K562 (cell line): ENCODE measurements around the gene RBM20. TPM values are rescaled to one million over a fixed set of nuclear protein-coding genes. Genes with fewer than 3 reads are reported as not detected.

Experiments
- ERF ChIP-seq: fragments of 450-650 bp; formaldehyde crosslinking; IDR thresholded peaks from 2 replicates; pipeline ENCODE4 v1.4.0; 2020; ENCODE audit warnings: mild to moderate bottlenecking, mixed read lengths
- FOXA3 ChIP-seq, 2 experiments: fragments of 450-650 bp in 1 of 2; sonication (generic) in 1 of 2; formaldehyde crosslinking; IDR thresholded peaks in 1 of 2; conservative IDR thresholded peaks in 1 of 2; 2 replicates each; pipeline versions ENCODE4 v1.4.0 to v1.8.0; 2020 to 2022; ENCODE audit warnings: mild to moderate bottlenecking in 2 of 2, missing genetic modification reagents in 1 of 2
- GABPB2 ChIP-seq: fragments of 250-450 bp; sonication (Bioruptor Pico); conservative IDR thresholded peaks from 2 replicates; pipeline ENCODE4 v1.5.1; 2021; ENCODE audit warnings: mild to moderate bottlenecking
- KDM5B ChIP-seq: fragments of 200-600 bp; sonication (generic); IDR thresholded peaks from 2 replicates; pipeline ENCODE4 v1.6.1; 2012; ENCODE audit warnings: low read depth, mild to moderate bottlenecking, moderate library complexity, low read length, control low read depth, inconsistent platforms; ENCODE audit not compliant: insufficient replicate concordance
- NR2F6 ChIP-seq: fragments of 450-650 bp; formaldehyde crosslinking; IDR thresholded peaks from 2 replicates; pipeline ENCODE4 v1.4.0; 2020; ENCODE audit warnings: mild to moderate bottlenecking
- PCBP2 ChIP-seq: fragments of 200-400 bp; formaldehyde crosslinking; IDR thresholded peaks from 2 replicates; pipeline ENCODE4 v1.6.1; 2018; ENCODE audit warnings: low read length, low read depth, mild to moderate bottlenecking, moderate library complexity; ENCODE audit not compliant: poor library complexity, severe bottlenecking
- POLR3A ChIP-seq: IDR thresholded peaks from 2 replicates; pipeline ENCODE4 v1.6.1; 2011; ENCODE audit warnings: borderline replicate concordance, mild to moderate bottlenecking, moderate library complexity; ENCODE audit not compliant: insufficient read length, insufficient read depth; ENCODE audit errors: extremely low read depth
- SIN3A ChIP-seq, 2 experiments: fragments of 150-350 bp in 1 of 2; IDR thresholded peaks; 2 replicates each; pipeline ENCODE4 v1.6.1; 2011 to 2016; ENCODE audit warnings: borderline replicate concordance in 2 of 2, low read depth in 2 of 2, low read length in 2 of 2, mild to moderate bottlenecking in 2 of 2, moderate library complexity in 2 of 2; ENCODE audit not compliant: control insufficient read depth in 1 of 2
- TCFL5 ChIP-seq: fragments of 250-450 bp; sonication (Bioruptor Pico); conservative IDR thresholded peaks from 2 replicates; pipeline ENCODE4 v1.6.1; 2021; ENCODE audit warnings: mild to moderate bottlenecking, moderate library complexity, matching md5 sums
- ZKSCAN3 ChIP-seq: fragments of 250-450 bp; sonication (Bioruptor Pico); IDR thresholded peaks from 2 replicates; pipeline ENCODE4 v1.4.0; 2020
- ZNF354B ChIP-seq: fragments of 250-450 bp; sonication (Bioruptor Pico); IDR thresholded peaks from 2 replicates; pipeline ENCODE4 v1.4.0; 2020
- polyA plus RNA-seq, 8 experiments: library from polyadenylated mRNA; depleted of rRNA in 4 of 8; stranded (reverse) in 5 of 8; unstranded in 3 of 8; fragments of >200 nt; fragmentation: Nextera tagmentation in 2 of 8; fragmentation: Illumina TruSeq in 1 of 8; extraction: Ambion mirVana in 2 of 8; extraction: Trizol in 1 of 8; gene quantifications; 2 replicates each; pipeline versions ENCODE4 v1.2.1 to v1.2.3, GENCODE V29; 2011 to 2014; ENCODE audit warnings: inconsistent platforms in 1 of 8, missing spikeins in 1 of 8
- total RNA-seq, 7 experiments: library from RNA; depleted of rRNA in 6 of 7; stranded (reverse); fragments of >200 nt in 6 of 7; fragmentation: Illumina TruSeq in 2 of 7; extraction: Trizol in 2 of 7; gene quantifications; 2 replicates each; pipeline versions ENCODE4 v1.2.1 to v1.2.3, GENCODE V29; 2011 to 2021; ENCODE audit warnings: low replicate concordance in 1 of 7
- TF ChIP-seq, protein P1 (sequence below): IDR thresholded peaks from 2 replicates; pipeline ENCODE4 v1.6.1; 2016; ENCODE audit warnings: missing genetic modification characterization, missing compliant biosample characterization
- TF ChIP-seq, protein P2 (sequence below): fragments of 250-450 bp; sonication (Bioruptor Pico); IDR thresholded peaks from 2 replicates; pipeline ENCODE4 v1.8.0; 2022; ENCODE audit warnings: inconsistent platforms, mild to moderate bottlenecking, moderate library complexity, borderline replicate concordance
- TF ChIP-seq, protein P3 (sequence below), 2 experiments: fragments of 450-650 bp in 1 of 2; IDR thresholded peaks; 2 replicates each; pipeline ENCODE4 v1.6.1; 2011 to 2017; ENCODE audit warnings: low read depth in 2 of 2, antibody characterized with exemption in 1 of 2, borderline replicate concordance in 1 of 2, low read length in 1 of 2, mild to moderate bottlenecking in 1 of 2, mixed read lengths in 1 of 2; ENCODE audit not compliant: control insufficient read depth in 1 of 2
- TF ChIP-seq, protein P4 (sequence below): fragments of 250-450 bp; sonication (Bioruptor Pico); IDR thresholded peaks from 2 replicates; pipeline ENCODE4 v1.5.0; 2022; ENCODE audit warnings: mild to moderate bottlenecking
- TF ChIP-seq, protein P5 (sequence below): fragments of 250-450 bp; sonication (Bioruptor Pico); IDR thresholded peaks from 2 replicates; pipeline ENCODE4 v1.8.0; 2022; ENCODE audit warnings: moderate library complexity, mild to moderate bottlenecking, inconsistent platforms

Gene RBM20
- total and polyA plus RNA-seq, 9 of the 15 experiments (the other 6 are each of a cell fraction or from before 2014, with no cell fraction given): 0.63 to 5.7 (median 3.2) TPM

DNA sequence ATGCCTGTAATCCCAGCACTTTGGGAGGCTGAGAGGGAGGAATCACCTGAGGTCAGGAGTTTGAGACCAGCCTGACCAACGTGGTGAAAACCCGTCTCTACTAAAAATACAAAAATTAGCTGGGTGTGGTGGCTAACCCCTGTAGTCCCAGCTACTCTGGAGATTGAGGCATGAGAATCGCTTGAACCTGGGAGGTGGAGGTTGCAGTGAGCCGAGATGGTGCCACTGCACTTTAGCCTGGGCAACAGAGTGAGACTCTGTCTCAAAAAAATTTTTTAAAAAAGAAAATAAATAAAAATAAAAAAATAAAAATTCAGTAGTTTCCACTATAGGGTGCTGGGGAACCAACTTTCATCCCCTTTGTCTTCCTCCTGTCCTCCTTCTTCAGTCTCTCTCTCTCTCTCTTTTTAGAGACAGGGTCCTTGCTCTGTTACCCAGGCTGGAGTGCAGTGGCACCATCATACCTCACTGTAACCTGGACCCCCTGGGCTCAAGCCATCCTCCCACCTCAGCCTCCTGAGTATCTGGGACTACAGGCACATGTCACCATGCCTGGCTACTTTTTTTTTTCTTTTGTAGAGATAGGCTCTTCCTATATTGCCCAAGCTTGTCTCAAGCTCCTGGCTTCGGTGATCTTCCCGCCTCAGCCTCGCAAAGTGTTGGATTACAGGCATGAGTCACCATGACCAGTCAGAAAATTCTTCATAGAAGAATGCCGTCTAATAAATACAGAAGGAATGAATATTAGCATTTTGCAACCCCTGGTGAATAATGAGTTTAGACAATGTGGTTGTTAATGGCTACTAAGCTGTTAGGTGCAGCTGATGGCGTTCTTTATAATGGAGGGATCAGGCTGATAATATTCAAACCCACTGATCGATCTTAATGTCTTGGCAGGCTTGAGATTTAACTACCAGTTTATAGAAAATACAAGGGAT is 20.6 kb downstream of the RBM20 start (continued):
- TF ChIP-seq, protein P1, sequence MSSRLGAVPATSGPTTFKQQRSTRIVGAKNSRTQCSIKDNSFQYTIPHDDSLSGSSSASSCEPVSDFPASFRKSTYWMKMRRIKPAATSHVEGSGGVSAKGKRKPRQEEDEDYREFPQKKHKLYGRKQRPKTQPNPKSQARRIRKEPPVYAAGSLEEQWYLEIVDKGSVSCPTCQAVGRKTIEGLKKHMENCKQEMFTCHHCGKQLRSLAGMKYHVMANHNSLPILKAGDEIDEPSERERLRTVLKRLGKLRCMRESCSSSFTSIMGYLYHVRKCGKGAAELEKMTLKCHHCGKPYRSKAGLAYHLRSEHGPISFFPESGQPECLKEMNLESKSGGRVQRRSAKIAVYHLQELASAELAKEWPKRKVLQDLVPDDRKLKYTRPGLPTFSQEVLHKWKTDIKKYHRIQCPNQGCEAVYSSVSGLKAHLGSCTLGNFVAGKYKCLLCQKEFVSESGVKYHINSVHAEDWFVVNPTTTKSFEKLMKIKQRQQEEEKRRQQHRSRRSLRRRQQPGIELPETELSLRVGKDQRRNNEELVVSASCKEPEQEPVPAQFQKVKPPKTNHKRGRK (tag): no peak
- TF ChIP-seq ERF (CRISPR knock-in tag): no peak
- TF ChIP-seq, protein P2, sequence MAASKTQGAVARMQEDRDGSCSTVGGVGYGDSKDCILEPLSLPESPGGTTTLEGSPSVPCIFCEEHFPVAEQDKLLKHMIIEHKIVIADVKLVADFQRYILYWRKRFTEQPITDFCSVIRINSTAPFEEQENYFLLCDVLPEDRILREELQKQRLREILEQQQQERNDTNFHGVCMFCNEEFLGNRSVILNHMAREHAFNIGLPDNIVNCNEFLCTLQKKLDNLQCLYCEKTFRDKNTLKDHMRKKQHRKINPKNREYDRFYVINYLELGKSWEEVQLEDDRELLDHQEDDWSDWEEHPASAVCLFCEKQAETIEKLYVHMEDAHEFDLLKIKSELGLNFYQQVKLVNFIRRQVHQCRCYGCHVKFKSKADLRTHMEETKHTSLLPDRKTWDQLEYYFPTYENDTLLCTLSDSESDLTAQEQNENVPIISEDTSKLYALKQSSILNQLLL: no peak
- TF ChIP-seq, protein P3, sequence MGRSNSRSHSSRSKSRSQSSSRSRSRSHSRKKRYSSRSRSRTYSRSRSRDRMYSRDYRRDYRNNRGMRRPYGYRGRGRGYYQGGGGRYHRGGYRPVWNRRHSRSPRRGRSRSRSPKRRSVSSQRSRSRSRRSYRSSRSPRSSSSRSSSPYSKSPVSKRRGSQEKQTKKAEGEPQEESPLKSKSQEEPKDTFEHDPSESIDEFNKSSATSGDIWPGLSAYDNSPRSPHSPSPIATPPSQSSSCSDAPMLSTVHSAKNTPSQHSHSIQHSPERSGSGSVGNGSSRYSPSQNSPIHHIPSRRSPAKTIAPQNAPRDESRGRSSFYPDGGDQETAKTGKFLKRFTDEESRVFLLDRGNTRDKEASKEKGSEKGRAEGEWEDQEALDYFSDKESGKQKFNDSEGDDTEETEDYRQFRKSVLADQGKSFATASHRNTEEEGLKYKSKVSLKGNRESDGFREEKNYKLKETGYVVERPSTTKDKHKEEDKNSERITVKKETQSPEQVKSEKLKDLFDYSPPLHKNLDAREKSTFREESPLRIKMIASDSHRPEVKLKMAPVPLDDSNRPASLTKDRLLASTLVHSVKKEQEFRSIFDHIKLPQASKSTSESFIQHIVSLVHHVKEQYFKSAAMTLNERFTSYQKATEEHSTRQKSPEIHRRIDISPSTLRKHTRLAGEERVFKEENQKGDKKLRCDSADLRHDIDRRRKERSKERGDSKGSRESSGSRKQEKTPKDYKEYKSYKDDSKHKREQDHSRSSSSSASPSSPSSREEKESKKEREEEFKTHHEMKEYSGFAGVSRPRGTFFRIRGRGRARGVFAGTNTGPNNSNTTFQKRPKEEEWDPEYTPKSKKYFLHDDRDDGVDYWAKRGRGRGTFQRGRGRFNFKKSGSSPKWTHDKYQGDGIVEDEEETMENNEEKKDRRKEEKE (IDR thresholded peaks at IDR 0.05; ENCODE audit: borderline replicate concordance in 1 of 2, control insufficient read depth in 1 of 2, low read depth in 2 of 2, low read length in 1 of 2): no peak
- no peak for TF ChIP-seq GABPB2 (CRISPR knock-in tag)
- TF ChIP-seq, protein P4, sequence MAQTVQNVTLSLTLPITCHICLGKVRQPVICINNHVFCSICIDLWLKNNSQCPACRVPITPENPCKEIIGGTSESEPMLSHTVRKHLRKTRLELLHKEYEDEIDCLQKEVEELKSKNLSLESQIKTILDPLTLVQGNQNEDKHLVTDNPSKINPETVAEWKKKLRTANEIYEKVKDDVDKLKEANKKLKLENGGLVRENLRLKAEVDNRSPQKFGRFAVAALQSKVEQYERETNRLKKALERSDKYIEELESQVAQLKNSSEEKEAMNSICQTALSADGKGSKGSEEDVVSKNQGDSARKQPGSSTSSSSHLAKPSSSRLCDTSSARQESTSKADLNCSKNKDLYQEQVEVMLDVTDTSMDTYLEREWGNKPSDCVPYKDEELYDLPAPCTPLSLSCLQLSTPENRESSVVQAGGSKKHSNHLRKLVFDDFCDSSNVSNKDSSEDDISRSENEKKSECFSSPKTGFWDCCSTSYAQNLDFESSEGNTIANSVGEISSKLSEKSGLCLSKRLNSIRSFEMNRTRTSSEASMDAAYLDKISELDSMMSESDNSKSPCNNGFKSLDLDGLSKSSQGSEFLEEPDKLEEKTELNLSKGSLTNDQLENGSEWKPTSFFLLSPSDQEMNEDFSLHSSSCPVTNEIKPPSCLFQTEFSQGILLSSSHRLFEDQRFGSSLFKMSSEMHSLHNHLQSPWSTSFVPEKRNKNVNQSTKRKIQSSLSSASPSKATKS: no peak
- TF ChIP-seq, protein P5, sequence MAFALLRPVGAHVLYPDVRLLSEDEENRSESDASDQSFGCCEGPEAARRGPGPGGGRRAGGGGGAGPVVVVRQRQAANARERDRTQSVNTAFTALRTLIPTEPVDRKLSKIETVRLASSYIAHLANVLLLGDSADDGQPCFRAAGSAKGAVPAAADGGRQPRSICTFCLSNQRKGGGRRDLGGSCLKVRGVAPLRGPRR (CRISPR knock-in tag): no peak
- TF ChIP-seq ZKSCAN3 (CRISPR knock-in tag): no peak
- no peak for TF ChIP-seq POLR3A
- TF ChIP-seq FOXA3 (CRISPR knock-in tag; conservative IDR thresholded peaks at IDR 0.05 in 1 of 2, IDR thresholded peaks at IDR 0.05 in 1 of 2): no peak
- no peak for TF ChIP-seq NR2F6 (CRISPR knock-in tag)
- no peak for TF ChIP-seq SIN3A (IDR thresholded peaks at IDR 0.05; ENCODE audit: borderline replicate concordance in 2 of 2, control insufficient read depth in 1 of 2, low read depth in 2 of 2, low read length in 2 of 2)
- no peak for TF ChIP-seq PCBP2
- no peak for TF ChIP-seq ZNF354B (CRISPR knock-in tag)
- no peak for TF ChIP-seq KDM5B
- no peak for TF ChIP-seq TCFL5 (CRISPR knock-in tag)
